Fibroblast of skin of left biceps (primary cell): ENCODE data around the gene USP4.
"Not testable (repeated sequence)": the region's sequence is repeated elsewhere in the genome, so short reads cannot be mapped to it uniquely, and the experiment has no call there.

Experiments used
- DNase-seq, 2 experiments: peaks; one replicate each; pipeline ENCODE4 v3.0.0-alpha.2; 2013; ENCODE audit warnings: low read depth in 2 of 2

USP4 gene, protein sequence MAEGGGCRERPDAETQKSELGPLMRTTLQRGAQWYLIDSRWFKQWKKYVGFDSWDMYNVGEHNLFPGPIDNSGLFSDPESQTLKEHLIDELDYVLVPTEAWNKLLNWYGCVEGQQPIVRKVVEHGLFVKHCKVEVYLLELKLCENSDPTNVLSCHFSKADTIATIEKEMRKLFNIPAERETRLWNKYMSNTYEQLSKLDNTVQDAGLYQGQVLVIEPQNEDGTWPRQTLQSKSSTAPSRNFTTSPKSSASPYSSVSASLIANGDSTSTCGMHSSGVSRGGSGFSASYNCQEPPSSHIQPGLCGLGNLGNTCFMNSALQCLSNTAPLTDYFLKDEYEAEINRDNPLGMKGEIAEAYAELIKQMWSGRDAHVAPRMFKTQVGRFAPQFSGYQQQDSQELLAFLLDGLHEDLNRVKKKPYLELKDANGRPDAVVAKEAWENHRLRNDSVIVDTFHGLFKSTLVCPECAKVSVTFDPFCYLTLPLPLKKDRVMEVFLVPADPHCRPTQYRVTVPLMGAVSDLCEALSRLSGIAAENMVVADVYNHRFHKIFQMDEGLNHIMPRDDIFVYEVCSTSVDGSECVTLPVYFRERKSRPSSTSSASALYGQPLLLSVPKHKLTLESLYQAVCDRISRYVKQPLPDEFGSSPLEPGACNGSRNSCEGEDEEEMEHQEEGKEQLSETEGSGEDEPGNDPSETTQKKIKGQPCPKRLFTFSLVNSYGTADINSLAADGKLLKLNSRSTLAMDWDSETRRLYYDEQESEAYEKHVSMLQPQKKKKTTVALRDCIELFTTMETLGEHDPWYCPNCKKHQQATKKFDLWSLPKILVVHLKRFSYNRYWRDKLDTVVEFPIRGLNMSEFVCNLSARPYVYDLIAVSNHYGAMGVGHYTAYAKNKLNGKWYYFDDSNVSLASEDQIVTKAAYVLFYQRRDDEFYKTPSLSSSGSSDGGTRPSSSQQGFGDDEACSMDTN

DNA sequence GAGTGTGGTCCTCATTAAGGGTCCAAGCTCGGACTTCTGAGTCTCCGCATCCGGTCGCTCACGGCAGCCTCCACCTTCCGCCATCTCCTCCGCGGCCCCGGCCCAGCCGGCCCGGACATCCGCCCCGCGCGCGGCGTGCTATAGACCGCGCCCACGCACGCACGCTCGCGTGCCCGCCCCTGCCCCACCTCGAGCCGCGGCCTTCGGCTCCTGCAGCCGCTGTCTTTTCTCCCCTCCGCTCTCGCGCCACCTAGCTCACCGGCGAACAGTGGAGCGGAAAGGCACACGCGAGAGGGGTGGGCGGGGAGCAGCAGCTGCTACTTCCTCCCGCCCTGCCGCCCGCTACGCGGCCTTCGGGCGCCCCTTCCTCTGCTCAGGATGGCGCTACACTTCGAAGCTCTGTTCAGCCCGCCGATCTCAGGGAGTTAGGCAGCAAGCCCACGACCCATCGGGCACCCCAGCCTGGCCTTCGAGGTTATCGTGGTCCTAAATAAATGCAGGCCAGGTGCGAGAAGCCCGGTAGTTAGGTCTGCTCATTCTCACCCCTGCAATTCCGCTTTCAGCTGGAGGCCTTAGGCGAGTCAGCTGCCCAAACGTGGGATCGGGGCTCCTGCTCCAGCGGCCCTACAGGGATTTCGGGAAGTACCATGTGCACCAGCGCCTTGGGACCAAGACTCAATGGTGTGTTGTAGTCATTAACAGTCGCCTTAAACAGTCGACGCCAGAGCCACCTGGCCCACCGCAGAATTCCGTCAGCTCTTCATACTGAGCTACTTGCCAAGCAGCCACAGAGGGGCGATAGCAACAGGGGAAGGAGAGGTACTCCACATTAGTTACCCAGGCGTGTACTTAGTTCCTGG is at the start of gene USP4:
USP4 (minus strand) TSS at position 113 of the 860 bp plus-strand sequence; CDS start at position 84, 29 bp downstream.
- peak; percentile 61 to 70 for DNase-seq

DNA sequence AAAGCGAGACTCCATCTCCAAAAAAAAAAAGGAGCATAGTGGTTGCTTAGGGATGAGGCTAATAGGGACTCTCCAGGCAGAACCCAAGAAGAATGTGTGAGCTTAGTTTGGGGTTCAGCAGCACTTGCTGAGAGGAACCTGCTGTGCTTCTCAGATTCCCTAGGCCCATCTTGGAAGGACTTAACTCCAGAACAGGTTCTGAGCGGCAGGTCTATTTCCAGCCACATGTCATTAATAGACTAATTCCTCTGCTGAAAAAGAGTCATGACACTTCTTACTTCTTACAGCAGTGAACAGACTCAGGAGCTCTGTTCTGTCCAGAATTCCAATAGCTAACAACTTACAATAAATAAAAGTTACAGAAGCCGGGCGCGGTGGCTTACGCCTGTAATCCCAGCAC is 49.4 kb upstream of the USP4 start:
- no peak for DNase-seq

DNA sequence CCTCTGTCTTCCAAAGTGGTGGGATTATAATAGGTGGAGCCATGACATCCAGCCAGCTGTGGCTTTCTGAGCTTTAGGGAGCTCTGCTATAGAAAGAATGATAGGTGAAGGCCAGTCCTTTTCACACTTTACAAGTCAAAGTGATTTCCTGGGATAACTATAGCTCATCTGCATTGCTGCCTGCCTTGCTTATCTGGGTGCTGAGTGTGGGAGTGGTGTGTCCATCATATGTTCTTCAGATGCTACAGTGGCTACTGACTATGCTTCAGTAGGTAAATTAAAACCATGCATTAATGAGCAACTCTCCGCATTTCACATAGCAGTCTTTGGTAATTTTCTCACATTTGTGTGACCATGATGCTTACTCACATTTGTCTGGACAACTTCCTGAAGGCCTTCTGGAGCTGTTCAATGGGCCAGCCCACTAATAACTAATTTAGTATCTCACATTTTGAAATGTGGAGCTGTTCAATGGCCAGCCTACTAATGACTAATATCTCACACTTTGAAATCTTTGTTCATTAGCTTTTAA is 48.5 kb upstream of the USP4 start:
- no peak for DNase-seq

DNA sequence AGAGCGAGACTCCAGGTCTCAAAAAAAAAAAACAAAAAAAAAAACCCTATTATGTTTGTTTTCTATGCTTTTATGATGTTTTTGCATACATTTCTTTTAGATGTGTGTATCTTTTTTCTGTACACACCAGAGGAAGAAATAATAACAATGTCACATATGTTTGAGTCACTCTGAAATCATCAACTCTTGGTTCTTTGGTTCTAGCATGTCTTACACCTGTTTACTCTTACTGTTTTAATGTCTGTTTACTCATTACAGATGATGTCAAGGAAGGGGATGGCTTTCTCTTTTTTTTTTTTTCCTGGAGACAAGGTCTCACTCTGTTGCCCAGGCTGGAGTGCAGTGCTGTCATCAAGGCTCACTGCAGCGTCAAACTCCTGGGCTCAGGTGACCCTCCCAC is 47.9 kb upstream of the USP4 start:
- no peak for DNase-seq

DNA sequence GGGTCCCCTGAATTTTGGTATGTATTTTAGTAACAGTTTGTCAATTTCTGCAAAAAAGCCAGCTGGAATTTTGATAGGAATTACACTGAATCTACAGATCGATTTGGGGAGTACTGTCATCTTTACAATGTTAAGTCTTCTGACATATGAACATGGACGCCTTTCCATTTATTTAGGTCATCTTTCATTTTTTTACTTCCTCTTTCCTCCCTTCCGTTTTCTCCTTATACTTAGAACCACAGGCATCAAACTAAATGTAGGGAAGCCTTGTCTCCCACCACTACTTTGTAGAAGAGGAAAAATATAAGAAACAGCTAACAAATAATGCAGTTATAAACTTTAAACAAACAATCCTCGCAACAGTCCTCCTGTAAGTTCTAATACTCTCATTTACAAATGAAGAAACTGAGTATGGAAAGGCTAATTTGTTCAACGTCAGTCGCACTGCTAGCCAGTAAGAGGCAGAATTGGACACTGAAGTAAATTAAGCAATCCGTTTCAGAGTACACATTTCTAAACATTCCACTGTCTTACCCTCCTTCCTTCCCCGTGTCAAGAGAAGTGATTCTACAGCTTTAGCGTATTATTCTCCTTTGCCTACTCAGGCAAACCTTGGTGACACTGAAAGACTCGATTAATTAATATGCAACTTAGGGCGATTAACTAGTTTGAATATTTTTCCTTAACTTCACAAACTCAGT is 46.4 kb upstream of the USP4 start:
- no peak for DNase-seq

DNA sequence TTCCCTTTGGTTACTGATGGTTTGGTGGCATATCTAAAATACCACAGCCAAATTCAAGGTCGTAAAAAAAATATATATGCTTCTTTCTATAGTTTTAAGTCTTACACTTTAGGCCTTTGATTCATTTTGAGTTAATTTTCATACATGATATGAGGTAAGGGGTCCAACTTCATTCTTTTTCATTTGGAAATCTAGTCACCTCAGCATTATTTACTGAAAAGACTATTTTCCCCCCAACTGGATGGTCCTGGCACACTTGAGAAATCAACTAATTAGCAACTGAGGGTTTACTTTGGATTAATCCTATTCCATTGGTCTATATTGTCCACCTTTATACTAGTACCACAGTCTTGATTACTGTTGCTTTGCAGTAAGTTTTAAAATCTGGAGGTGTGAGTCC is 45.8 kb upstream of the USP4 start:
- DNase-seq: no peak

DNA sequence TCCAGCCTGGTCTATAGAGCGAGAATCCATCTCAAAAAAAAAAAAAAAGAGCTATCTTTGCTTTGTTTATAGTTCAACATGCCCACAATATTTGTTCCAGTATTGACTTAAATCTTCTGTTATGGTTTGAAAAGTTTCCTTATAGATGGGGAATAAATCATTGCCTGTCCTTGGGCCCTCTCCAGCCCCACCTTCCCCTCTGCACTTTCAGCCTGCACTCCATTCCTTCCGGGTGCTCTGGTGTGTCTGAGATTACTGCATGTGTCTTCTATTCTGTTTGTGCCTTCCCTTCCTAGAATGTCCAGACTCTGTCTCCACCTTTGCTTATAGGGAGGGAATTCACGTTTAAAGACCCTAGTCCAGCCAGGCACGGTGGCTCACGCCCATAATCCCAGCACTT is 43.5 kb upstream of the USP4 start:
- no peak for DNase-seq

DNA sequence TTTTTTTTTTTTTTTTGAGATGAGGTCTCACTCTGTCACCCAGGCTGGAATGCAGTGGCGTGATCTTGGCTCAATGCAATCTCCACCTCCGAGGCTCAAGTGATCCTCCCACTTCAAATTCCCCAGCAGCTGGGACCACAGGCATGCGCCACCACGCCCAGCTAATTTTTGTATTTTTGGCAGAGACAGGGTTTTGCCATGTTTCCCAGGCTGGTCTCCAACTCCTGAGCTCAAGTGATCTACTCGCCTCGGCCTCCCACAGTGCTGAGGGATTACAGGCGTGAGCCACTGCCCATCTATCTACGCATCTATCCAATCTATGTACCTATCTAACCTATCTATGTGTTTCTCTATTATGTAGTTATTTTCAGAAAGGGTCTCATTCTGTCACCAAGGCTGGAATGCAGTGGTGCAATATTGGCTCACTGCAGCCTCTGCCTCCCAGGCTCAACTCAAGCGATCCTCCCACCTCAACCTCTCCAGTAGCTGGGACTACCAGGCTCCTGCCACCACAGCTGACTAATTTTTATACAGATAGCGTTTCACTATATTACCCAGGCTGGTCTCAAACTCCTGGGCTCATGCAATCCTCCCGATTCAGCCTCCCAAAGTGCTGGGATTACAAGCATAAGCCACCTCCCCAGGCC is 38.5 kb upstream of the USP4 start:
- no peak for DNase-seq

DNA sequence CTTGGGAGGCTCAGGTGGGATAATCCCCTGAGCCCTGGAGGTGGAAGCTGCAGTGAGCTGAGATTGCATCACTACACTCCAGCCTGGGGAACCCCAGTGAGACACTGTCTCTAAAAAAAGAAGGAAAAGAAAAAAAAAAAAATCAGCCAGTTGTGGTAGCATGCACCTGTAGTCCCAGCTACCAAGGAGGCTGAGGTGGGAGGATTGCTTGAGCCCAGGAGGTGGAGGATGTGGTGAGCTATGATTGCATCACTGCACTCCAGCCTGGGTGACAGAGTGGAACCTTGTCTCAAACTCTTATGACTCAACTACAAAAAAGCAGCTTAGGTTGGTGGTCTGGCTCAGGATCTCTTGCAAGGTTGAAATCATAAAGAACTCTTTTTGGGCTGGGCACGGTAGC is 37.6 kb upstream of the USP4 start:
- DNase-seq: no peak

DNA sequence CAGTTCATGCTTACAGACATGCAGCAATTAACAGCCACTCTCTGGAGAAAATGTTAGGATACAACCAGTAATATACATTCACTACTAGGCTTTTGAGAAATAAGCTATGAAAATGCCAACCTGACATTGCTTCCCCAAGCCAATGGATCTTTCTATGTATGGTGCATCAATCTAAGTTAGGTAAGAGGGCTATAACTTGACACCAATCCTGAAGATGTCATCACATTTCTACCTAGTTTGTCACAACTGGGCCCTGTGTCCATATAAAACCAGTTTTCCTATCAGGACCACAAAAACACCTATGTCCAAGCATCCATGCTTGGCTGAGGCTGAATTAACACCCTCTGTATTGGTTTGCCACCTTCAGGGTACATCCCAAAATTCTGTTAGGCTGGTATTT is 32.1 kb upstream of the USP4 start:
- no peak for DNase-seq

DNA sequence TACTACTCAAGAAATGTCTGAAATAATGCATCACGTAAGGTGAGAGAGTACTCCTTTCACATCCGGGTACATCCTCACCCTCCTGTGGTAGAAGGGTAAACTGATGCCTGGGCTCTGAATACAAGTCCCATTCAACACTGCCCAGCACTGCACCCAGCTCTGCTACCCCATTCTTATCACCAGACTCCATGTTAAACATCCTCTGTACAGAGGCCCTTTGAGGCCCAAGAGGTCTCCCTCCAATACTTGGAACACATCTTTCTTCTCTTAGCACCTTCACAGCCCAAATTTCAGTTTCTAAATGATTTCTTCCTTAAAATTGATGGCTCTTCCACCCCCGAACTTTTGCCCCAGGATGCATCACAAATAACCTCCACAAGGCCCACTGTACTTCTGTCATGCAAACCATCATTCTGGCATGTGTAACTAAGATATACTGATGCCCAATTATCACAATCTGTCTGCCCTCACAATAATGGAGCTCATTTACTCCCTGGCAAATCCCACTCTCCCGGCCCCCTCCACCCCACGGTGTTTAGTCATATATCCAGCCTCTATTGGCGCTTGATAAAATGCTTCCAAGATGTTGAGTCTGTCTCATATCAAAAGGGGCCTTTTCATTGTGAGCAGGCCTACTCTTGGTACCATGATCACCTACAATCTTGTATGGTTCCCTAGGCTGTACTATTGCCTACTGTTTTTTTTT is 30.9 kb upstream of the USP4 start:
- no peak for DNase-seq

DNA sequence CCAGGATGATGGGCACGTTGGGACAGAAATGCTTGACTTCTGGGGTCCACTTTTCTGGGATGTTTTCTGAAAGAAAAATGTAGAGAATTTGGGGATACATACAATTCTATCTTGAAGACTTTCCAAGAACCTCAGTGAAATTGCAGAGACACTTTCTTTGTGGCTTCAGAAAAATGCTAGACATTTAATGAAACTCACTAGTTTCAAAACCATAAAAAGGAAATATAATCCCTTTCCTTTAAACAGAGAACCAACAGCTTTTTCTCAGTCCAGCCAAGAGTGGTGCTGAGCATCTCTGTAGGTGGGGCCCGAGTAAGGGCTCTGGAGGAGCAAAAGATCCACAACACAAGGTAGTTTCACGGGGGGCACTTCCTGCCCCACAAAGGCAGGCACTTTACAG is 22.7 kb upstream of the USP4 start:
- no peak for DNase-seq

DNA sequence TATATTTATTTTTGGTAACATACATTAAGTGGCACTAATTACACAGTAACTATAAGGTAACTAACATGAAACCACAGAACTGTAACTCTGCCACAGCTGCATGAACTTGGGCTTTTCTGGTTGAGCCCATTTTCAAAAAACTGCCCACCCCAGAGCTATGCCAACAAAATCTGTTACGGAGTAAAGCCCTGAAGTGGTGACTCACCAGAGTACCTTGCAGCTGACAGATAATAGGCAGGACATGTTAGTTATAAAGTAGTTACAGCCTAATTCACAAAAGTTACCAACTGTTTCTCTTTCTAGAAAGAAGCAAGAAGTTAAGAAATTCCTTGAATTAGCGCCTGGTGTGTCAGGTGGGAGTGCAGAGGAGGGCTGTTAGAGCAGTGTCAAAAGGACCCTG is 19.8 kb upstream of the USP4 start:
- DNase-seq: no peak

DNA sequence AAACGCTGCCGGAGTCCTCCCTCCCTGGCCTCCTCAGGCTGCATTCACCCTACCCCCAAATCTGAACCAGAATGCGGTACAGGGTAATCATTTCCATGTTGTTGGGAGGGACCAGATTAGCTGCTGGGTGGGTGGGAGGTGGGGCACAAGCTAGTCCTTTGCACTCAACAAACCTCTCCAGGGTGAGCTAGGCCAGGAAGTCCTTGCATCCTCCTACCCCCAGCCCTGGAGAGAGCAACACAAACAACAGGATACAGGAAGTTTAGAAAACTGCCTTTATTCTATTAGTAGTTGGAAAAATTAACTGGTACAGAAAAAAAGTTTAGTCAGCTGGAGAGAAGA is 19.0 kb upstream of the USP4 start:
- DNase-seq: no peak

DNA sequence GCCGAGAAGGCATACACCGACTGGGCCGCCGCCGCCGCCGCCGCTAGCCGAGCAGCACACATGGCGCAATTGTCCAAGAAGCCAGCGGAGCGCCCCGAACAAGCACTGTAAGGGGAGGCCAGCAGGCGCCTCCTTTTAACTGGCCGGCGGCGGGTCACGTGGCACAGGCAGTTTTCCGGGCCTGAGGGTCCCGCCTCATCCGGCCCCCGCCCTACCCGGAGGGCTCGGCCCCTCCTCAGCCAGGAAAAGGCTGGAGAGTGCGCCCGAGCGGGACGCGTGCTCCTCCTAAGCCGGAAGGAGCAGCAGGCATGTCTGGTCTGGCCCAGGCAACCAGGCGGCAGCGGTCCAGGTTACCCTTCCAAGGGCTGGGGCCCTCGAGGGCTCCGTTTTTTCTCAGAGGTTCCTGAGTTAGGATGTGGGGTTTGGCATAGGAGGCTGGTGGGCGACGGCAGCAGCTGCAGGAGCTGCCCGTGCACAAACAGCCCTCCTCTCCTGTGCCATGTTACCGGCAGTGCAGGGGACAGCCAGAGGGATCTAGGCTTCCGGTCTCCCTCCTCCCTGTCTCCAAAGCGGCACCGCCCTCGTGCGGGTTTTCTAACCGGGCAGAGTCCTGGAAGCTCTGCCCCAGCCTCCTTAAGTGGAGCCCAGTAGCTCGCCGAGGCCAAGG is 18.5 kb upstream of the USP4 start, which contains the start of gene GPX1:
GPX1 (minus strand) TSS at position 137 of the 667 bp plus-strand sequence; CDS start at position 62, 75 bp downstream.
- DNase-seq: peak; percentile 88 to 90

DNA sequence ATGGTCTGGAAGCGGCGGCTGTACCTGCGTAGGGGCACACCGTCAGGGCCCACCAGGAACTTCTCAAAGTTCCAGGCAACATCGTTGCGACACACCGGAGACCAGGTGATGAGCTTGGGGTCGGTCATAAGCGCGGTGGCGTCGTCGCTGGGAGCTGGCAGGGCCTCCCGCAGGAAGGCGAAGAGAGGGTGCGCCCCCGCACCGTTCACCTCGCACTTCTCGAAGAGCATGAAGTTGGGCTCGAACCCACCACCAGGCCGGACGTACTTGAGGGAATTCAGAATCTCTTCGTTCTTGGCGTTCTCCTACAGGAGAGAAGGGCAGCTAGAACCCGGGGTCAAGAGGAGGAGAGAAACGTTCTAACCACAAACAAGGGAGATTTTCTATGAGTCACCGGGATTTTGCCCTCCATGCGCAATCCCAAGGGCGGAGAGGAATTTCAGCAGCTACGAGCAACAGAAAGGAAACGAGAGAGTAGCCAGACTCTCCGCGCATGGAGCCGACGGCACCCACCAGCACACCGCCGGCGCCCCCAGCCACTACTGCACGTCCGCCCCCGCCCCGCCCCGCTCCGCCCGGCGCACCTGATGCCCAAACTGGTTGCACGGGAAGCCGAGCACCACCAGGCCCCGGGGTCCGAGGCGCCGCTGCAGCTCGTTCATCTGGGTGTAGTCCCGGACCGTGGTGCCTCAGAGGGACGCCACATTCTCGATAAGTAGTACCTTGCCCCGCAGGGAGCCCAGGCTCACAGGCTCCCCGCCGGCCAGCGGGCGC is 17.8 kb upstream of the USP4 start:
- DNase-seq: peak; percentile 64 to 67

DNA sequence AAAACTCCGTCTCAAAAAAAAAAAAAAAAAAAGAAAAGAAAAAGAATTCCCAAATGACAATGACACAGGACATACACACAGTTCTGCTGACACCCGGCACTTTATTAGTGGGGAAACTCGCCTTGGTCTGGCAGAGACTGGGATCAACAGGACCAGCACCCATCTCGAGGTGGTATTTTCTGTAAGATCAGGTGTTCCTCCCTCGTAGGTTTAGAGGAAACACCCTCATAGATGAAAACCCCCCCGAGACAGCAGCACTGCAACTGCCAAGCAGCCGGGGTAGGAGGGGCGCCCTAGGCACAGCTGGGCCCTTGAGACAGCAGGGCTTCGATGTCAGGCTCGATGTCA is 17.2 kb upstream of the USP4 start:
- DNase-seq: not testable (repeated sequence)

DNA sequence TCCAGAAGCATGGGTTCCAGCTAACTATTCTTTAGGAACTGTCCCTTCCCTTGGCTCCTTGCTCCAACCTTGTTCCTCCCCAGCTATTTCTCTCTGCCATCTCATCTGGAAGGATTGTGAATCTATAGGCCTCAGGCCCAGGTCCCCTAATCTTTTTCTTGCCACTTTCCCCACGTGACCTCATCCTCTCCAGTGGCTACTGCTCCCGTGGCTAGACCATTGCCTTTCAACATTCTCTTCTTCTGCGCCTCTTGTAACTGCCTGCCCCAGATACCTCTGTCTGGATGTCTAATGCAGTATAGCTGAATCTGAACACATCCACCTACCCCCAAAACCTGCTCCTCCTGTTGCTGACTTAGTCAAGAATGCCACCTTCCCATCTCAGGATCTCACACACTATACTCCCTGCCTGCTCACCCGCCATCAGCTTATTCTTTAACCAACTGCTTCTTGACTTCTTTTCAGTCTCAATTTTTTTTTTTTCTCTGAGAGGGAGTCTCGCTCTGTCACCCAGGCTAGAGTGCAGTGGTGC is 13.1 kb upstream of the USP4 start:
- DNase-seq: no peak
